Neural progenitor cell (in vitro differentiated cells): ENCODE data around the gene KCNS1. TPM values are rescaled to one million over a fixed set of nuclear protein-coding genes. Genes with fewer than 3 reads are reported as not detected.

Experiments
- DNase-seq: peaks from one replicate; pipeline ENCODE4 v3.0.0-alpha.2; 2016; ENCODE audit warnings: low spot score
- H2AFZ ChIP-seq: fragments of 200-600 bp; sonication (generic); replicated peaks from 2 replicates; pipeline ENCODE4 v1.6.1; 2016; ENCODE audit warnings: antibody characterized with exemption
- H3F3A ChIP-seq: fragments of 200-600 bp; sonication (generic); 2 replicates; pipeline ENCODE4 v1.6.1; 2016; ENCODE audit warnings: antibody characterized with exemption, low read depth
- H3K27ac ChIP-seq: fragments of 200-600 bp; sonication (generic); 2 replicates; pipeline ENCODE4 v1.5.1; 2016; ENCODE audit warnings: mild to moderate bottlenecking
- H3K27me3 ChIP-seq: fragments of 200-600 bp; sonication (generic); 2 replicates; pipeline ENCODE4 v1.6.1; 2016; ENCODE audit warnings: mild to moderate bottlenecking, moderate library complexity
- H3K36me3 ChIP-seq: fragments of 200-600 bp; sonication (generic); 2 replicates; pipeline ENCODE4 v1.5.1; 2016
- H3K4me1 ChIP-seq: fragments of 200-600 bp; sonication (generic); 2 replicates; pipeline ENCODE4 v1.6.1; 2016; ENCODE audit warnings: mixed run types
- H3K4me2 ChIP-seq: fragments of 200-600 bp; sonication (generic); 2 replicates; pipeline ENCODE4 v1.6.1; 2016
- H3K4me3 ChIP-seq: fragments of 200-600 bp; sonication (generic); 2 replicates; pipeline ENCODE4 v1.5.1; 2016
- H3K79me2 ChIP-seq: fragments of 200-600 bp; sonication (generic); 2 replicates; pipeline ENCODE4 v1.6.1; 2016; ENCODE audit warnings: low read depth
- H3K9ac ChIP-seq: fragments of 200-600 bp; sonication (generic); 2 replicates; pipeline ENCODE4 v1.6.1; 2016
- H3K9me3 ChIP-seq: fragments of 200-600 bp; sonication (generic); 2 replicates; pipeline ENCODE4 v1.5.1; 2016; ENCODE audit warnings: low read depth
- H4K20me1 ChIP-seq: fragments of 200-600 bp; sonication (generic); 2 replicates; pipeline ENCODE4 v1.6.1; 2016; ENCODE audit warnings: low read depth
- H3K27ac Mint-ChIP-seq: 3 replicates; pipeline ENCODE4 v1.8.0; 2021; ENCODE audit warnings: mixed read lengths
- H3K27me3 Mint-ChIP-seq: 2 replicates; pipeline ENCODE4 v1.8.0; 2022; ENCODE audit warnings: low read depth, mild to moderate bottlenecking, inconsistent platforms, moderate library complexity, mixed read lengths; ENCODE audit not compliant: insufficient read depth
- H3K36me3 Mint-ChIP-seq: 3 replicates; pipeline ENCODE4 v1.8.0; 2021; ENCODE audit warnings: mixed read lengths
- H3K4me1 Mint-ChIP-seq: 3 replicates; pipeline ENCODE4 v1.8.0; 2021; ENCODE audit warnings: mixed read lengths
- H3K4me3 Mint-ChIP-seq: 3 replicates; pipeline ENCODE4 v1.8.0; 2021; ENCODE audit warnings: mild to moderate bottlenecking, moderate library complexity, mixed read lengths
- H3K9me3 Mint-ChIP-seq: 3 replicates; pipeline ENCODE4 v1.8.0; 2020; ENCODE audit warnings: mixed read lengths
- EZH2 ChIP-seq: fragments of 200-600 bp; sonication (generic); IDR thresholded peaks from 2 replicates; pipeline ENCODE4 v1.6.1; 2017; ENCODE audit warnings: antibody characterized with exemption, mild to moderate bottlenecking, moderate library complexity
- EZH2phosphoT487 ChIP-seq: fragments of 200-600 bp; sonication (generic); IDR thresholded peaks from 2 replicates; pipeline ENCODE4 v1.6.1; 2017; ENCODE audit warnings: antibody characterized with exemption
- total RNA-seq: library from RNA; depleted of rRNA; stranded (reverse); fragments of >200 nt; gene quantifications from 2 replicates; pipeline ENCODE4 v1.2.3, GENCODE V29; 2015; ENCODE audit warnings: low replicate concordance
- TF ChIP-seq, protein P1 (sequence below): fragments of 200-600 bp; sonication (generic); IDR thresholded peaks from 2 replicates; pipeline ENCODE4 v1.5.1; 2017; ENCODE audit warnings: antibody characterized with exemption, mild to moderate bottlenecking

Gene KCNS1
- total RNA-seq, 1 donor from 2014 or later, result not detected

- no peak overlapping the region for H3K27ac Mint-ChIP-seq
- H2AFZ ChIP-seq, result no peak overlapping the region
- H3K27ac ChIP-seq, result no peak overlapping the region
- no peaks in the 10 kb centered on the region for H3K4me1 ChIP-seq
- DNase-seq, result no peak
- no peak overlapping the region for H3K4me2 ChIP-seq
- no peaks in the 10 kb centered on the region for H3K9me3 Mint-ChIP-seq
- H3K4me3 ChIP-seq, result no peak overlapping the region
- no peaks in the 10 kb centered on the region for H4K20me1 ChIP-seq
- peaks cover 60% of the 10 kb centered on the region for H3K27me3 ChIP-seq
- no peaks in the 10 kb centered on the region for H3K9me3 ChIP-seq
- no peaks in the 10 kb centered on the region for H3K36me3 ChIP-seq
- H3K79me2 ChIP-seq, result no peaks in the 10 kb centered on the region
- H3K9ac ChIP-seq, result no peak overlapping the region
- H3K4me3 Mint-ChIP-seq, result no peak overlapping the region
- H3K27me3 Mint-ChIP-seq, result peaks cover 20% of the 10 kb centered on the region
- H3F3A ChIP-seq, result no peaks in the 10 kb centered on the region
- H3K4me1 Mint-ChIP-seq, result peaks cover 4% of the 10 kb centered on the region
- TF ChIP-seq EZH2, result no peak
- TF ChIP-seq EZH2phosphoT487, result no peak
- TF ChIP-seq, protein P1, sequence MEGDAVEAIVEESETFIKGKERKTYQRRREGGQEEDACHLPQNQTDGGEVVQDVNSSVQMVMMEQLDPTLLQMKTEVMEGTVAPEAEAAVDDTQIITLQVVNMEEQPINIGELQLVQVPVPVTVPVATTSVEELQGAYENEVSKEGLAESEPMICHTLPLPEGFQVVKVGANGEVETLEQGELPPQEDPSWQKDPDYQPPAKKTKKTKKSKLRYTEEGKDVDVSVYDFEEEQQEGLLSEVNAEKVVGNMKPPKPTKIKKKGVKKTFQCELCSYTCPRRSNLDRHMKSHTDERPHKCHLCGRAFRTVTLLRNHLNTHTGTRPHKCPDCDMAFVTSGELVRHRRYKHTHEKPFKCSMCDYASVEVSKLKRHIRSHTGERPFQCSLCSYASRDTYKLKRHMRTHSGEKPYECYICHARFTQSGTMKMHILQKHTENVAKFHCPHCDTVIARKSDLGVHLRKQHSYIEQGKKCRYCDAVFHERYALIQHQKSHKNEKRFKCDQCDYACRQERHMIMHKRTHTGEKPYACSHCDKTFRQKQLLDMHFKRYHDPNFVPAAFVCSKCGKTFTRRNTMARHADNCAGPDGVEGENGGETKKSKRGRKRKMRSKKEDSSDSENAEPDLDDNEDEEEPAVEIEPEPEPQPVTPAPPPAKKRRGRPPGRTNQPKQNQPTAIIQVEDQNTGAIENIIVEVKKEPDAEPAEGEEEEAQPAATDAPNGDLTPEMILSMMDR, result no peak
- H3K36me3 Mint-ChIP-seq, result no peaks in the 10 kb centered on the region
These were observed 3.3 kb downstream of the KCNS1 start for GRCh38 chr20:45097485-45098102.

DNA sequence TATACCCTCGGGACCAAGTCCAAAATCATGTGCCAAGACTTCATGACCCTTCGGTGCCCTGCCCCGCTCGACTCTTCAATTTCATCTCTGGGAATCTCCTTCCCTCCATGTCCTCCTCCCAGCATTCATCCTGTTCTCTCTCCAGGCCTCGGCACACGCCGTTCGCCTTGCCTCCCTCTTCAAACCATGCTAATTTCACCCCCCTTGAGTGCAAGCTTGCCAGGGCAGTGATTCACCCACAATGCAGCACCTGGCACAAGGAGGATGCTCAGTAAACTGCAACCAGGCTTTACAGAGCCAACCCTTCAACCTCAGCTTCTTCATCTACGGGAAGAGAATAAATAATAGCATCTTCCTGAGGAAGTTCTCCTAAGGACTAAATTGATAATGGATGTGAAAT is 4.1 kb downstream of the KCNS1 start:
- H3K9me3 Mint-ChIP-seq, result no peaks in the 10 kb centered on the region
- Histone ChIP-seq H3K4me2 (no peak overlapping the region), H3K79me2 (no peaks in the 10 kb centered on the region), H3F3A (no peaks in the 10 kb centered on the region), H2AFZ (no peak overlapping the region), H3K36me3 (no peaks in the 10 kb centered on the region), H3K4me1 (no peaks in the 10 kb centered on the region), H3K27ac (no peak overlapping the region), H4K20me1 (no peaks in the 10 kb centered on the region), H3K27me3 (peaks cover 59% of the 10 kb centered on the region), H3K9ac (no peak overlapping the region), H3K4me3 (no peak overlapping the region), H3K9me3 (no peaks in the 10 kb centered on the region)
- peaks cover 20% of the 10 kb centered on the region for H3K27me3 Mint-ChIP-seq
- no peak overlapping the region for H3K4me3 Mint-ChIP-seq
- no peak overlapping the region for H3K27ac Mint-ChIP-seq
- H3K36me3 Mint-ChIP-seq, result no peaks in the 10 kb centered on the region
- no peak for DNase-seq
- peaks cover 4% of the 10 kb centered on the region for H3K4me1 Mint-ChIP-seq
- TF ChIP-seq EZH2, result no peak
- no peak for TF ChIP-seq EZH2phosphoT487
- TF ChIP-seq, protein P1, result no peak

DNA sequence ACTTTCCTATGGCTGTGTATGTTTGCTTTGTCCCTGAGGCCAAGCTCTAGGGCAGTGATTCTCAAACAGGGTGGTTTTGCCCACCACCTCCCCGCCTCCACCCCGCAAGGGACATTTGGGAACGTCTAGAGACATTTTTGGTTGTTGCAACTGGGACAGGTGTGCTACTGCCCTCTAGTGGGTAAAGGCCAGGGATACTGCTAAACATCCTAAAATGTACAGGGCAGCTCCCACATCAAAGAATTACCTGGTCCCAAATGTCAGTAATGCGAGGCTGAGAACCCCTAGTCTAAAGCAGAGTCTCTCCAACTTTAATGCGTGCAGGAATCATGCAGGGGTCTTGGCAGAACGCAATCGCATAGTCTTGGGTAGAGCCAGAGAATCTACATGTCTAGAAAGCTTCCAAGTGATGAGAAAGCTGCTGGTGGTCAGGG is 5.1 kb downstream of the KCNS1 start:
- H3K4me3 Mint-ChIP-seq, result no peak overlapping the region
- no peaks in the 10 kb centered on the region for H3K36me3 Mint-ChIP-seq
- H3K4me1 Mint-ChIP-seq, result no peaks in the 10 kb centered on the region
- H3K27ac Mint-ChIP-seq, result no peak overlapping the region
- Histone ChIP-seq H3K9me3 (no peaks in the 10 kb centered on the region), H3K36me3 (no peaks in the 10 kb centered on the region), H3F3A (no peaks in the 10 kb centered on the region), H3K4me1 (no peaks in the 10 kb centered on the region), H3K4me2 (no peak overlapping the region), H2AFZ (no peak overlapping the region), H3K27me3 (peaks cover 50% of the 10 kb centered on the region), H3K27ac (no peak overlapping the region), H4K20me1 (no peaks in the 10 kb centered on the region), H3K4me3 (no peak overlapping the region), H3K9ac (no peak overlapping the region), H3K79me2 (no peaks in the 10 kb centered on the region)
- no peak for TF ChIP-seq EZH2
- TF ChIP-seq, protein P1, result peak; percentile 79
- peak; percentile 80 for DNase-seq
- H3K27me3 Mint-ChIP-seq, result peaks cover 18% of the 10 kb centered on the region
- no peaks in the 10 kb centered on the region for H3K9me3 Mint-ChIP-seq
